ENCODE results near the gene UBXN1. TPM values are rescaled to one million over a fixed set of nuclear protein-coding genes. Genes with fewer than 3 reads are reported as not detected.
A peak's percentile ranks its signal among the peaks of the same experiment; 100 is the strongest.
"Not testable (repeated sequence)": the region's sequence is repeated elsewhere in the genome, so short reads cannot be mapped to it uniquely, and the experiment has no call there.

The UBXN1 gene
- polyA plus RNA-seq, 2 of the 4 experiments (the other 2 are of a cell fraction) = 117 to 120 TPM

DNA sequence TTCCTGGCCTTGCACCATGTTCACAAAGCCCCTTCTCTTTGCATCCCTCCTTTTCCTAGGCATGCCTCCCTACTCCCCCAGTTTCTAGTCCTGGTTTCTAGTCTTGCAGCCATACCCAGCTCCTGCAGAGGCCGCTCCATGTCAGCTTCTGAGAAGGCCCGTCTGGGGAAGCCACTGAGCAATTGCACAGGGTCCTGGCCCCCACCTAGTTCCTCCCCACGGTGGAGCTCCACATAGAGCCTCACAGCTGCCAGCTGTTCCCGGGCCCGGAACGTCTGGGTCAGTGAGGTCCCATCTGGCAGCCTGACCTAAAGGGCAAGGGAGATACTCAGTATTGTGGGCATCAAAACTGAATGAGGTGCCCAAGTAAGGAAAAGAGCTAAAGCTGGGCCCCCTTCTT, 2.2 kb downstream of the UBXN1 start:
- Histone ChIP-seq H3K4me2 (no peak overlapping the region), H3K9me3 (no peaks in the 10 kb centered on the region), H3K27ac (no peak overlapping the region), H3K4me1 (peaks cover 30% of the 10 kb centered on the region), H3K4me3 (no peak overlapping the region)
- FAIRE-seq (no peak), DNase-seq (ENCODE audit: low read depth in 1 of 2, low spot score in 1 of 2) (no peak), ATAC-seq (no peak)
- ChIA-PET POLR2A (interaction anchor here (0.6 to 1.8 kb wide), 6 partner anchors 10 to 110 kb away, joined by 3 to 11 read pairs (median 4); partner anchors contain the start of genes C11orf98, CSKMT, HNRNPUL2 and INTS5), CTCF (interaction anchor here (0.9 to 9.0 kb wide), 6 partner anchors 8 to 93 kb away, joined by 3 to 72 read pairs (median 4); partner anchors contain the start of genes EML3 and LRRN4CL)
- TF ChIP-seq CBX2 (IDR thresholded peaks at IDR 0.05; ENCODE audit: borderline replicate concordance, low read depth) (no peak), MAFK (IDR thresholded peaks at IDR 0.05; ENCODE audit: partially characterized antibody) (no peak), RNF2 (IDR thresholded peaks at IDR 0.05; ENCODE audit: borderline replicate concordance, low read depth) (no peak), GATA3 (IDR thresholded peaks at IDR 0.05; ENCODE audit: borderline replicate concordance) (no peak), MAZ (IDR thresholded peaks at IDR 0.05; ENCODE audit: borderline replicate concordance, low read depth, low read length) (no peak), ATOH8 (CRISPR knock-in tag; IDR thresholded peaks at IDR 0.05; ENCODE audit: low read depth) (no peak), NPAS2 (CRISPR knock-in tag; IDR thresholded peaks at IDR 0.05; ENCODE audit: borderline replicate concordance) (no peak), POLR2A (IDR thresholded peaks at IDR 0.05; ENCODE audit: low read length) (no peak), FOXS1 (CRISPR knock-in tag; IDR thresholded peaks at IDR 0.05) (no peak), BCL3 (IDR thresholded peaks at IDR 0.05) (no peak), NFE2L2 (conservative IDR thresholded peaks at IDR 0.05; ENCODE audit: low read length) (no peak), NR3C1 (IDR thresholded peaks at IDR 0.05) (no peak), POLR2AphosphoS2 (conservative IDR thresholded peaks at IDR 0.05; ENCODE audit: low read length) (no peak), MYC (IDR thresholded peaks at IDR 0.05; ENCODE audit: borderline replicate concordance, low read length) (no peak), CHD4 (IDR thresholded peaks at IDR 0.05; ENCODE audit: borderline replicate concordance) (no peak), SREBF2 (IDR thresholded peaks at IDR 0.05) (no peak)
- TF ChIP-seq, protein P1, sequence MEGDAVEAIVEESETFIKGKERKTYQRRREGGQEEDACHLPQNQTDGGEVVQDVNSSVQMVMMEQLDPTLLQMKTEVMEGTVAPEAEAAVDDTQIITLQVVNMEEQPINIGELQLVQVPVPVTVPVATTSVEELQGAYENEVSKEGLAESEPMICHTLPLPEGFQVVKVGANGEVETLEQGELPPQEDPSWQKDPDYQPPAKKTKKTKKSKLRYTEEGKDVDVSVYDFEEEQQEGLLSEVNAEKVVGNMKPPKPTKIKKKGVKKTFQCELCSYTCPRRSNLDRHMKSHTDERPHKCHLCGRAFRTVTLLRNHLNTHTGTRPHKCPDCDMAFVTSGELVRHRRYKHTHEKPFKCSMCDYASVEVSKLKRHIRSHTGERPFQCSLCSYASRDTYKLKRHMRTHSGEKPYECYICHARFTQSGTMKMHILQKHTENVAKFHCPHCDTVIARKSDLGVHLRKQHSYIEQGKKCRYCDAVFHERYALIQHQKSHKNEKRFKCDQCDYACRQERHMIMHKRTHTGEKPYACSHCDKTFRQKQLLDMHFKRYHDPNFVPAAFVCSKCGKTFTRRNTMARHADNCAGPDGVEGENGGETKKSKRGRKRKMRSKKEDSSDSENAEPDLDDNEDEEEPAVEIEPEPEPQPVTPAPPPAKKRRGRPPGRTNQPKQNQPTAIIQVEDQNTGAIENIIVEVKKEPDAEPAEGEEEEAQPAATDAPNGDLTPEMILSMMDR (IDR thresholded peaks at IDR 0.05) = no peak
- 53% methylated on average over 6 of the region's 6 CpGs for WGBS (ENCODE audit: missing lambda C conversion rate)

DNA sequence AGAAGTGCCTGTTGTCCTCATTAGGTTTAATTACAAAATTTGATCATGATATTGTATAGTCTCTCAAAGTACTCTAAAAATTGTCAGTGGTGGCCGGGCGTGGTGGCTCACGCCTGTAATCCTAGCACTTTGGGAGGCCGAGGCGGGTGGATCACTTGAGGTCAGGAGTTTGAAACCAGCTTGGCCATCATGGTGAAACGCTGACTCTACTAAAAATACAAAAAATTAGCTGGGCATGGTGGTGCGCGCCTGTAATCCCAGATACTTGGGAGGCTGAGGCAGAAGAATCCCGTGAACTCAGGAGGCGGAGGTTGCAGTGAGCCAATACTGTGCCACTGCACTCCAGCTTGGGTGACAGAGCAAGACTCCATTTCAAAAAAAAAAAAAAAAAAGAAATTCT, 3.5 kb downstream of the UBXN1 start:
- FAIRE-seq; H3K4me2 ChIP-seq; ATAC-seq; H3K27ac ChIP-seq; H3K4me3 ChIP-seq; DNase-seq (ENCODE audit: low read depth in 1 of 2, low spot score in 1 of 2); H3K9me3 ChIP-seq: not testable (repeated sequence)
- WGBS (ENCODE audit: missing lambda C conversion rate) = 97% methylated on average over 10 of the region's 10 CpGs
- POLR2A ChIA-PET = interaction anchor here (0.6 to 2.8 kb wide), 5 partner anchors 8 to 84 kb away, joined by 3 to 36 read pairs (median 5); partner anchors contain the start of genes C11orf98, CSKMT, INTS5 and TUT1
- TF ChIP-seq MAFK (IDR thresholded peaks at IDR 0.05; ENCODE audit: partially characterized antibody) = peak; percentile 66
- peaks cover 25% of the 10 kb centered on the region for H3K4me1 ChIP-seq
- CTCF ChIA-PET = interaction anchor here (0.6 to 9.0 kb wide), 4 partner anchors 12 to 281 kb away, joined by 3 to 72 read pairs (median 5); partner anchors contain the start of gene LRRN4CL

DNA sequence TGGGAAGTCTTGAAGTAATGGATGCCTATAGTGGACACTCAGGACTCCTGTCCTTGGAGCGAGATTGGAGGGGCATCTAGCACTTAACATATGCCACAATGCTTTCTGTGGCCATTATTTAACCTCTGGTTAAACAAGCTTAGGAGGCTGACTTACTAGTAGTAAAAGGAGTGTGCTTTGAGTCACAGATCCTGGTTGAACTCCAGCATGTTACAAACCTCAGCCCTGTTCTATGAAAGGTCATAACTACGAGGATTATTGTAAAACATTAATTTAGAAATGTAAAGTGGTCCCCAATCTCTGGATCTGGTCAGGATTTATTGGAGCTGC, 5.7 kb downstream of the UBXN1 start:
- CTCF ChIA-PET = interaction anchor here (1.1 to 9.0 kb wide), 5 partner anchors 8 to 114 kb away, joined by 3 to 72 read pairs (median 7); partner anchors contain the start of genes BSCL2, C11orf98, GNG3 and LRRN4CL
- peak overlapping the region in 1 of 2 experiments; percentile 98; a peak in 4 of 6 replicates for H3K27ac ChIP-seq
- TF ChIP-seq HES2 (IDR thresholded peaks at IDR 0.05) (no peak), ZNF302 (CRISPR knock-in tag; IDR thresholded peaks at IDR 0.05) (no peak), KDM5A (IDR thresholded peaks at IDR 0.05) (no peak), NPAS2 (CRISPR knock-in tag; IDR thresholded peaks at IDR 0.05; ENCODE audit: borderline replicate concordance) (no peak), ZSCAN20 (CRISPR knock-in tag; IDR thresholded peaks at IDR 0.05) (no peak), HOXA7 (CRISPR knock-in tag; IDR thresholded peaks at IDR 0.05) (no peak), HOXB5 (CRISPR knock-in tag; IDR thresholded peaks at IDR 0.05) (no peak), HOXB13 (CRISPR knock-in tag; IDR thresholded peaks at IDR 0.05; ENCODE audit: low read depth) (no peak), RARB (CRISPR knock-in tag; IDR thresholded peaks at IDR 0.05) (no peak), RAD21 (conservative IDR thresholded peaks at IDR 0.05 in 1 of 2, IDR thresholded peaks at IDR 0.05 in 1 of 2) (no peak), FOSB (CRISPR knock-in tag; IDR thresholded peaks at IDR 0.05) (no peak), PHF8 (IDR thresholded peaks at IDR 0.05; ENCODE audit: borderline replicate concordance, low read depth) (no peak)
- no peak overlapping the region for H3K4me3 ChIP-seq
- H3K9me3 ChIP-seq = no peaks in the 10 kb centered on the region
- WGBS (ENCODE audit: missing lambda C conversion rate) = 50% methylated on average over 2 of the region's 2 CpGs
- POLR2A ChIA-PET = interaction anchor here (0.6 to 2.8 kb wide), 3 partner anchors 8 to 81 kb away, joined by 3 to 36 read pairs (median 4); partner anchors contain the start of genes C11orf98, CSKMT, LRRN4CL and TUT1
- DNase-seq (ENCODE audit: low read depth in 1 of 2, low spot score in 1 of 2) = no peak
- no peak for FAIRE-seq
- peak overlapping the region; percentile 64 for H3K4me2 ChIP-seq
- H3K4me1 ChIP-seq = peaks cover 31% of the 10 kb centered on the region
- ATAC-seq = no peak

Measured in A549 (cell line).